SK-N-SH treated with all-trans-retinoic acid at 6 μM for 48 hours (cell line): ENCODE data around the gene ZKSCAN5.

Experiments
- CSDC2 ChIP-seq: fragments of 250-450 bp; sonication (Bioruptor Pico); IDR thresholded peaks from 2 replicates; pipeline ENCODE4 v1.5.0; 2020; ENCODE audit warnings: mild to moderate bottlenecking, moderate library complexity
- SNAI2 ChIP-seq: fragments of 250-450 bp; sonication (Bioruptor Pico); IDR thresholded peaks from 2 replicates; pipeline ENCODE4 v1.5.0; 2020; ENCODE audit warnings: mild to moderate bottlenecking, moderate library complexity
- TCF4 ChIP-seq: fragments of 250-450 bp; sonication (Bioruptor Pico); IDR thresholded peaks from 2 replicates; pipeline ENCODE4 v1.8.0; 2021; ENCODE audit warnings: mild to moderate bottlenecking, moderate library complexity, borderline replicate concordance
- ZFP30 ChIP-seq: fragments of 450-650 bp; formaldehyde crosslinking; IDR thresholded peaks from 2 replicates; pipeline ENCODE4 v1.5.0; 2022; ENCODE audit warnings: mild to moderate bottlenecking, moderate library complexity
- TF ChIP-seq, protein P1 (sequence below): fragments of 250-450 bp; sonication (Bioruptor Pico); IDR thresholded peaks from 2 replicates; pipeline ENCODE4 v1.8.0; 2020; ENCODE audit warnings: mild to moderate bottlenecking, moderate library complexity, borderline replicate concordance

DNA sequence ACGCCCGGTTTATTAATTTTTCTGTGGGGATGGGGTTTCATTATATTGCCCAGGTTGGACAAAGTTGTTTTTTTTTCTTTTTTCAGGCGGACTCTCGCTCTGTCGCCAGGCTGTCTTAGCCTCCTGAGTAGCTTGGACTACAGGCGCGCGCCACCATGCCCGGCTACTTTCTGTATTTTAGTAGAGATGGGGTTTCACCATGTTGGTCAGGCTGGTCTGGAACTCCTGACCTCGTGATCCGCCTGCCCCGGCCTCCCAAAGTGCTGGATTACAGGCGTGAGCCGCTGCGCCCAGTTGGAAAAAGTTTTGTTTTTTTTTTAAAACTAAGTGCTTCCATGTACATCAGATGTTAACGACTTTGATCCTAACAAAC lies 3.8 kb upstream of the ZKSCAN5 start:
- no peak for TF ChIP-seq SNAI2 (CRISPR knock-in tag)
- TF ChIP-seq, protein P1, sequence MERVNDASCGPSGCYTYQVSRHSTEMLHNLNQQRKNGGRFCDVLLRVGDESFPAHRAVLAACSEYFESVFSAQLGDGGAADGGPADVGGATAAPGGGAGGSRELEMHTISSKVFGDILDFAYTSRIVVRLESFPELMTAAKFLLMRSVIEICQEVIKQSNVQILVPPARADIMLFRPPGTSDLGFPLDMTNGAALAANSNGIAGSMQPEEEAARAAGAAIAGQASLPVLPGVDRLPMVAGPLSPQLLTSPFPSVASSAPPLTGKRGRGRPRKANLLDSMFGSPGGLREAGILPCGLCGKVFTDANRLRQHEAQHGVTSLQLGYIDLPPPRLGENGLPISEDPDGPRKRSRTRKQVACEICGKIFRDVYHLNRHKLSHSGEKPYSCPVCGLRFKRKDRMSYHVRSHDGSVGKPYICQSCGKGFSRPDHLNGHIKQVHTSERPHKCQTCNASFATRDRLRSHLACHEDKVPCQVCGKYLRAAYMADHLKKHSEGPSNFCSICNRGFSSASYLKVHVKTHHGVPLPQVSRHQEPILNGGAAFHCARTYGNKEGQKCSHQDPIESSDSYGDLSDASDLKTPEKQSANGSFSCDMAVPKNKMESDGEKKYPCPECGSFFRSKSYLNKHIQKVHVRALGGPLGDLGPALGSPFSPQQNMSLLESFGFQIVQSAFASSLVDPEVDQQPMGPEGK (CRISPR knock-in tag) = no peak
- TF ChIP-seq CSDC2 (CRISPR knock-in tag) = no peak
- no peak for TF ChIP-seq TCF4 (CRISPR knock-in tag)
- no peak for TF ChIP-seq ZFP30
